SK-N-SH treated with all-trans-retinoic acid at 6 μM for 48 hours (cell line): ENCODE results near the gene EGFL7.

Source experiments
- ATAC-seq: fragments of 200-7000 bp; cut with Tn5 transposase; 3 replicates; pipeline ENCODE4 v1.9.1; 2020; ENCODE audit warnings: mild to moderate bottlenecking, moderate library complexity
- ARNTL ChIP-seq: fragments of 450-650 bp; formaldehyde crosslinking; IDR thresholded peaks from 2 replicates; pipeline ENCODE4 v1.5.0; 2020; ENCODE audit warnings: low read depth, mild to moderate bottlenecking, moderate library complexity, borderline replicate concordance
- CSDC2 ChIP-seq: fragments of 250-450 bp; sonication (Bioruptor Pico); IDR thresholded peaks from 2 replicates; pipeline ENCODE4 v1.5.0; 2020; ENCODE audit warnings: mild to moderate bottlenecking, moderate library complexity
- CSRNP3 ChIP-seq: fragments of 250-450 bp; sonication (Bioruptor Pico); IDR thresholded peaks from 2 replicates; pipeline ENCODE4 v1.5.1; 2021; ENCODE audit warnings: mild to moderate bottlenecking, moderate library complexity
- ESRRG ChIP-seq: fragments of 250-450 bp; sonication (Bioruptor Pico); IDR thresholded peaks from 2 replicates; pipeline ENCODE4 v1.6.1; 2021; ENCODE audit warnings: mild to moderate bottlenecking
- GLIS3 ChIP-seq: fragments of 250-450 bp; sonication (Bioruptor Pico); IDR thresholded peaks from 2 replicates; pipeline ENCODE4 v1.5.0; 2020; ENCODE audit warnings: mild to moderate bottlenecking, moderate library complexity
- ISL1 ChIP-seq: fragments of 250-450 bp; sonication (Bioruptor Pico); IDR thresholded peaks from 2 replicates; pipeline ENCODE4 v2.1.2; 2022; ENCODE audit warnings: mild to moderate bottlenecking, moderate library complexity
- OSR1 ChIP-seq: fragments of 250-450 bp; sonication (Bioruptor Pico); IDR thresholded peaks from 2 replicates; pipeline ENCODE4 v1.8.0; 2022; ENCODE audit warnings: moderate library complexity, mild to moderate bottlenecking, inconsistent platforms
- PATZ1 ChIP-seq: fragments of 250-450 bp; sonication (Bioruptor Pico); IDR thresholded peaks from 2 replicates; pipeline ENCODE4 v1.8.0; 2020; ENCODE audit warnings: mild to moderate bottlenecking, moderate library complexity, borderline replicate concordance
- POU6F1 ChIP-seq: fragments of 250-450 bp; sonication (Bioruptor Pico); IDR thresholded peaks from 2 replicates; pipeline ENCODE4 v1.8.0; 2021; ENCODE audit warnings: low read depth, mild to moderate bottlenecking, moderate library complexity, borderline replicate concordance
- PPARA ChIP-seq: fragments of 250-450 bp; sonication (Bioruptor Pico); IDR thresholded peaks from 2 replicates; pipeline ENCODE4 v1.5.0; 2020; ENCODE audit warnings: mild to moderate bottlenecking, borderline replicate concordance
- RARB ChIP-seq: fragments of 250-450 bp; sonication (Bioruptor Pico); IDR thresholded peaks from 2 replicates; pipeline ENCODE4 v1.8.0; 2021; ENCODE audit warnings: mild to moderate bottlenecking, moderate library complexity
- SNAI2 ChIP-seq: fragments of 250-450 bp; sonication (Bioruptor Pico); IDR thresholded peaks from 2 replicates; pipeline ENCODE4 v1.5.0; 2020; ENCODE audit warnings: mild to moderate bottlenecking, moderate library complexity
- TCF4 ChIP-seq: fragments of 250-450 bp; sonication (Bioruptor Pico); IDR thresholded peaks from 2 replicates; pipeline ENCODE4 v1.8.0; 2021; ENCODE audit warnings: mild to moderate bottlenecking, moderate library complexity, borderline replicate concordance
- TSHZ2 ChIP-seq: fragments of 250-450 bp; sonication (Bioruptor Pico); IDR thresholded peaks from 2 replicates; pipeline ENCODE4 v1.5.0; 2020; ENCODE audit warnings: mild to moderate bottlenecking, moderate library complexity
- ZC3H10 ChIP-seq: fragments of 250-450 bp; sonication (Bioruptor Pico); IDR thresholded peaks from 2 replicates; pipeline ENCODE4 v1.5.1; 2021; ENCODE audit warnings: mild to moderate bottlenecking, moderate library complexity
- ZFP3 ChIP-seq: fragments of 250-450 bp; sonication (Bioruptor Pico); IDR thresholded peaks from 2 replicates; pipeline ENCODE4 v1.5.0; 2020; ENCODE audit warnings: mild to moderate bottlenecking, moderate library complexity
- ZNF565 ChIP-seq: fragments of 450-650 bp; formaldehyde crosslinking; conservative IDR thresholded peaks from 2 replicates; pipeline ENCODE4 v1.5.0; 2020; ENCODE audit warnings: low read depth, mild to moderate bottlenecking, moderate library complexity
- ZNF70 ChIP-seq: fragments of 450-650 bp; formaldehyde crosslinking; IDR thresholded peaks from 2 replicates; pipeline ENCODE4 v1.5.0; 2020; ENCODE audit warnings: mild to moderate bottlenecking, moderate library complexity
- ZNF8 ChIP-seq: fragments of 450-650 bp; formaldehyde crosslinking; IDR thresholded peaks from 2 replicates; pipeline ENCODE4 v1.5.0; 2020; ENCODE audit warnings: mild to moderate bottlenecking, moderate library complexity
- TF ChIP-seq, protein P1 (sequence below): fragments of 250-450 bp; sonication (Bioruptor Pico); IDR thresholded peaks from 2 replicates; pipeline ENCODE4 v1.5.1; 2020; ENCODE audit warnings: low read depth, mild to moderate bottlenecking, moderate library complexity

Gene EGFL7

DNA sequence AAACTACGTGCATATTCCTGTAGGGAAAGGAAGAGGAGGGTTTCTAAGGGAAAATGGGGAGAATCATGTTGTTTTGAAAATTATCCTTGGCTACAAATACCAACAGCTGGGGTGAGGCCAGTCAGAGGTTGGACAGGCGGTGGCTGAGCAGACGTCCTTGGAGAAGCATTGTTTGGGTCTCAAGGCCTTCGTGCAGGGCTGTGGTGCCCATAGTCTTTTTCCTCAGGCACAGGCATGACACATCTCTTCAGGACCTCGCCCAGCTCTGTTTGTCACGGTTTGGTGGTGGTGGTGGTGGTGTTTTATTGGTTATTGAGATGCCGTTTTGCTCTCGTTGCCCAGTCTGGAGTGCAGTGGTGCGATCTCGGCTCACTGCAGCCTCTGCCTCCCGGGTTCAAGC lies 27.8 kb upstream of the EGFL7 start (continued):
- no peak for TF ChIP-seq SNAI2

GRCh38 chr9:136640171-136641111 lies 22.3 kb upstream of the EGFL7 start:
- ATAC-seq, result no peak
- TF ChIP-seq PPARA (CRISPR knock-in tag) (no peak), TCF4 (CRISPR knock-in tag) (no peak), GLIS3 (CRISPR knock-in tag) (no peak), ZNF70 (CRISPR knock-in tag) (no peak), ISL1 (CRISPR knock-in tag) (no peak), ESRRG (CRISPR knock-in tag) (no peak), OSR1 (CRISPR knock-in tag) (no peak), RARB (CRISPR knock-in tag) (no peak), CSDC2 (no peak), ARNTL (CRISPR knock-in tag) (no peak), ZNF8 (CRISPR knock-in tag) (no peak), POU6F1 (CRISPR knock-in tag) (no peak), PATZ1 (CRISPR knock-in tag) (no peak), CSRNP3 (no peak)

DNA sequence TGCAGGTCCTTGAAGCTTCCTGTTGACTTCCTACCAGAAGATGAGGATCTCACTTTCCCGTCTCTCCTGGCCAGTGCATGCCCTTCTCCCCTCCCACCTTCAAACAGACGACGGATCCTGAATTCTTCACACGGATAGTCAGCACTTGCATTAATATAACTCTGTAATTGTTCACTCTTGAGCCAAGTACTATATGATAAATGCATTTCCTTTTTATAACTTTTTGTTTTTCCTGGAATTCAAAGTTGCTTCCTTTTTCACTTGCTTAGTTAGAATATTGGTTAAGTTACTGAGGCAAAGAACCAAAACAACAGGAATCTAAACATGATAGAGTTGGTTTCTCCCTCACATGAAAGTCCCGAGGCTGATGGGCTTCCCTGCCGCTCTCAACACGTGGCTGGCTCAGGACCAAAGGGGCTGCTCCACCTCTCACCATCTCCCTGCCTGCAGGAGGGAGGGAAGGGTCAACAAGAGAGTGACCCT lies 20.2 kb upstream of the EGFL7 start:
- no peak for ATAC-seq
- TF ChIP-seq ZC3H10 (no peak), ISL1 (CRISPR knock-in tag) (no peak), PATZ1 (CRISPR knock-in tag) (no peak), PPARA (CRISPR knock-in tag) (no peak), ZNF8 (CRISPR knock-in tag) (no peak), GLIS3 (CRISPR knock-in tag) (no peak), ZFP3 (CRISPR knock-in tag) (no peak), SNAI2 (no peak), ZNF565 (no peak), TSHZ2 (CRISPR knock-in tag) (no peak), OSR1 (CRISPR knock-in tag) (no peak), TCF4 (CRISPR knock-in tag) (no peak)
- TF ChIP-seq, protein P1, sequence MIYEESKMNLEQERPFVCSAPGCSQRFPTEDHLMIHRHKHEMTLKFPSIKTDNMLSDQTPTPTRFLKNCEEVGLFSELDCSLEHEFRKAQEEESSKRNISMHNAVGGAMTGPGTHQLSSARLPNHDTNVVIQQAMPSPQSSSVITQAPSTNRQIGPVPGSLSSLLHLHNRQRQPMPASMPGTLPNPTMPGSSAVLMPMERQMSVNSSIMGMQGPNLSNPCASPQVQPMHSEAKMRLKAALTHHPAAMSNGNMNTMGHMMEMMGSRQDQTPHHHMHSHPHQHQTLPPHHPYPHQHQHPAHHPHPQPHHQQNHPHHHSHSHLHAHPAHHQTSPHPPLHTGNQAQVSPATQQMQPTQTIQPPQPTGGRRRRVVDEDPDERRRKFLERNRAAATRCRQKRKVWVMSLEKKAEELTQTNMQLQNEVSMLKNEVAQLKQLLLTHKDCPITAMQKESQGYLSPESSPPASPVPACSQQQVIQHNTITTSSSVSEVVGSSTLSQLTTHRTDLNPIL (CRISPR knock-in tag), result no peak
